Measurements from ENCODE around the gene DIAPH2.
"Not testable (repeated sequence)": the region's sequence is repeated elsewhere in the genome, so short reads cannot be mapped to it uniquely, and the experiment has no call there.

Gene DIAPH2

GRCh38 chrX:97384685-97385084, 700.0 kb downstream of the DIAPH2 start:
- Mint-ChIP-seq H3K27me3 (no peaks in the 10 kb centered on the region), H3K4me1 (no peaks in the 10 kb centered on the region), H3K4me3 (no peak overlapping the region), H3K36me3 (peaks cover 15% of the 10 kb centered on the region), H3K9me3 (no peaks in the 10 kb centered on the region), H3K27ac (no peak overlapping the region)
- no peak for ATAC-seq

GRCh38 chrX:97387004-97387403, 702.4 kb downstream of the DIAPH2 start:
- H3K36me3 Mint-ChIP-seq, result peaks cover 15% of the 10 kb centered on the region
- no peak overlapping the region for H3K4me3 Mint-ChIP-seq
- H3K27me3 Mint-ChIP-seq, result no peaks in the 10 kb centered on the region
- H3K9me3 Mint-ChIP-seq, result no peaks in the 10 kb centered on the region
- H3K27ac Mint-ChIP-seq, result no peak overlapping the region
- no peaks in the 10 kb centered on the region for H3K4me1 Mint-ChIP-seq
- no peak for ATAC-seq

- H3K27ac Mint-ChIP-seq, result no peak overlapping the region
- no peaks in the 10 kb centered on the region for H3K9me3 Mint-ChIP-seq
These were observed 705.1 kb downstream of the DIAPH2 start for GRCh38 chrX:97389761-97390192.

GRCh38 chrX:97397371-97397770, 712.7 kb downstream of the DIAPH2 start:
- H3K27me3 Mint-ChIP-seq, result no peaks in the 10 kb centered on the region
- peaks cover 9% of the 10 kb centered on the region for H3K4me1 Mint-ChIP-seq
- peak overlapping the region; percentile 76 for H3K27ac Mint-ChIP-seq
- peaks cover 4% of the 10 kb centered on the region for H3K36me3 Mint-ChIP-seq
- no peaks in the 10 kb centered on the region for H3K9me3 Mint-ChIP-seq
- H3K4me3 Mint-ChIP-seq, result no peak overlapping the region
- ATAC-seq, result no peak

More at GRCh38 chrX:97389761-97390192, 705.1 kb downstream of the DIAPH2 start:
- Mint-ChIP-seq H3K27me3 (no peaks in the 10 kb centered on the region), H3K4me3 (no peak overlapping the region), H3K4me1 (no peaks in the 10 kb centered on the region), H3K36me3 (peaks cover 1% of the 10 kb centered on the region)
- ATAC-seq, result no peak

GRCh38 chrX:97398030-97398551, 713.4 kb downstream of the DIAPH2 start:
- H3K4me3 Mint-ChIP-seq, result peak overlapping the region; percentile 48
- no peaks in the 10 kb centered on the region for H3K9me3 Mint-ChIP-seq
- H3K4me1 Mint-ChIP-seq, result peaks cover 9% of the 10 kb centered on the region
- no peaks in the 10 kb centered on the region for H3K27me3 Mint-ChIP-seq
- peak overlapping the region; percentile 76 for H3K27ac Mint-ChIP-seq
- ATAC-seq, result peak; percentile 85
- H3K36me3 Mint-ChIP-seq, result peaks cover 4% of the 10 kb centered on the region

GRCh38 chrX:97399400-97399799, 714.8 kb downstream of the DIAPH2 start:
- no peak for ATAC-seq

GRCh38 chrX:97400492-97400891, 715.9 kb downstream of the DIAPH2 start:
- H3K27ac Mint-ChIP-seq, result no peak overlapping the region

More at GRCh38 chrX:97399400-97399799, 714.8 kb downstream of the DIAPH2 start:
- Mint-ChIP-seq H3K27ac (no peak overlapping the region), H3K36me3 (peaks cover 4% of the 10 kb centered on the region), H3K4me3 (no peak overlapping the region), H3K27me3 (no peaks in the 10 kb centered on the region), H3K4me1 (peaks cover 9% of the 10 kb centered on the region), H3K9me3 (no peaks in the 10 kb centered on the region)

GRCh38 chrX:97401154-97401553, 716.5 kb downstream of the DIAPH2 start:
- no peak overlapping the region for H3K27ac Mint-ChIP-seq
- H3K9me3 Mint-ChIP-seq, result no peaks in the 10 kb centered on the region
- H3K27me3 Mint-ChIP-seq, result no peaks in the 10 kb centered on the region
- H3K4me3 Mint-ChIP-seq, result no peak overlapping the region
- H3K4me1 Mint-ChIP-seq, result peaks cover 9% of the 10 kb centered on the region
- ATAC-seq, result no peak
- H3K36me3 Mint-ChIP-seq, result peaks cover 4% of the 10 kb centered on the region

More at GRCh38 chrX:97400492-97400891, 715.9 kb downstream of the DIAPH2 start:
- H3K4me3 Mint-ChIP-seq, result no peak overlapping the region
- H3K36me3 Mint-ChIP-seq, result peaks cover 4% of the 10 kb centered on the region
- no peaks in the 10 kb centered on the region for H3K27me3 Mint-ChIP-seq
- peaks cover 9% of the 10 kb centered on the region for H3K4me1 Mint-ChIP-seq
- H3K9me3 Mint-ChIP-seq, result no peaks in the 10 kb centered on the region
- ATAC-seq, result no peak

- H3K27ac Mint-ChIP-seq, result no peak overlapping the region
- no peaks in the 10 kb centered on the region for H3K27me3 Mint-ChIP-seq
- H3K9me3 Mint-ChIP-seq, result no peaks in the 10 kb centered on the region
- no peak overlapping the region for H3K4me3 Mint-ChIP-seq
- no peak for ATAC-seq
- H3K4me1 Mint-ChIP-seq, result peaks cover 9% of the 10 kb centered on the region
- H3K36me3 Mint-ChIP-seq, result peaks cover 4% of the 10 kb centered on the region
These were observed 717.0 kb downstream of the DIAPH2 start for GRCh38 chrX:97401586-97402136.

GRCh38 chrX:97402333-97402732, 717.7 kb downstream of the DIAPH2 start:
- peaks cover 4% of the 10 kb centered on the region for H3K36me3 Mint-ChIP-seq
- no peaks in the 10 kb centered on the region for H3K27me3 Mint-ChIP-seq
- no peak for ATAC-seq
- no peaks in the 10 kb centered on the region for H3K9me3 Mint-ChIP-seq
- no peak overlapping the region for H3K4me3 Mint-ChIP-seq
- peaks cover 9% of the 10 kb centered on the region for H3K4me1 Mint-ChIP-seq
- no peak overlapping the region for H3K27ac Mint-ChIP-seq

- H3K27ac Mint-ChIP-seq, result no peak overlapping the region
These were observed 718.3 kb downstream of the DIAPH2 start for GRCh38 chrX:97402903-97403302.

GRCh38 chrX:97405031-97405660, 720.5 kb downstream of the DIAPH2 start:
- ATAC-seq, result no peak
- no peaks in the 10 kb centered on the region for H3K27me3 Mint-ChIP-seq

More at GRCh38 chrX:97402903-97403302, 718.3 kb downstream of the DIAPH2 start:
- Mint-ChIP-seq H3K36me3 (peaks cover 4% of the 10 kb centered on the region), H3K27me3 (no peaks in the 10 kb centered on the region), H3K4me3 (no peak overlapping the region), H3K9me3 (no peaks in the 10 kb centered on the region), H3K4me1 (peaks cover 4% of the 10 kb centered on the region)
- ATAC-seq, result no peak

GRCh38 chrX:97409632-97410415, 725.2 kb downstream of the DIAPH2 start:
- not testable (repeated sequence) for H3K36me3 Mint-ChIP-seq, H3K4me3 Mint-ChIP-seq, H3K4me1 Mint-ChIP-seq, H3K27me3 Mint-ChIP-seq, ATAC-seq, H3K9me3 Mint-ChIP-seq, H3K27ac Mint-ChIP-seq

More at GRCh38 chrX:97405031-97405660, 720.5 kb downstream of the DIAPH2 start:
- Mint-ChIP-seq H3K4me3 (no peak overlapping the region), H3K27ac (no peak overlapping the region), H3K36me3 (peaks cover 12% of the 10 kb centered on the region), H3K4me1 (no peaks in the 10 kb centered on the region), H3K9me3 (peaks cover 5% of the 10 kb centered on the region)

- H3K4me1 Mint-ChIP-seq, result no peaks in the 10 kb centered on the region
- no peak for ATAC-seq
- H3K4me3 Mint-ChIP-seq, result no peak overlapping the region
- no peak overlapping the region for H3K27ac Mint-ChIP-seq
- H3K9me3 Mint-ChIP-seq, result no peaks in the 10 kb centered on the region
- H3K36me3 Mint-ChIP-seq, result no peaks in the 10 kb centered on the region
- H3K27me3 Mint-ChIP-seq, result no peaks in the 10 kb centered on the region
These were observed 731.8 kb downstream of the DIAPH2 start for GRCh38 chrX:97416461-97416860.

GRCh38 chrX:97429101-97429500, 744.5 kb downstream of the DIAPH2 start:
- no peak for ATAC-seq
- no peaks in the 10 kb centered on the region for H3K4me1 Mint-ChIP-seq
- peaks cover 41% of the 10 kb centered on the region for H3K36me3 Mint-ChIP-seq
- H3K4me3 Mint-ChIP-seq, result no peak overlapping the region
- H3K9me3 Mint-ChIP-seq, result no peaks in the 10 kb centered on the region
- H3K27me3 Mint-ChIP-seq, result no peaks in the 10 kb centered on the region
- no peak overlapping the region for H3K27ac Mint-ChIP-seq

Data from stimulated activated memory B cell treated with anti-CD40 and anti-IgM and Interleukin-4, amounts not matched to agents 10 μg/mL and 1 μg/mL and 100 μg/mL, for 72 hours (primary cell).